Loucy (cell line): ENCODE data around the gene ZFYVE27.

Experiments used
- EZH2phosphoT487 ChIP-seq: fragments of 200-600 bp; IDR thresholded peaks from 2 replicates; pipeline ENCODE4 v1.6.1; 2018; ENCODE audit warnings: antibody characterized with exemption, mild to moderate bottlenecking, moderate library complexity, borderline replicate concordance
- TF ChIP-seq, protein P1 (sequence below): fragments of 200-600 bp; sonication (generic); conservative IDR thresholded peaks from 2 replicates; pipeline ENCODE4 v1.5.1; 2014; ENCODE audit warnings: mild to moderate bottlenecking, antibody characterized with exemption, low read length

GRCh38 chr10:97773096-97773495 lies 36.2 kb downstream of the ZFYVE27 start:
- TF ChIP-seq, protein P1, sequence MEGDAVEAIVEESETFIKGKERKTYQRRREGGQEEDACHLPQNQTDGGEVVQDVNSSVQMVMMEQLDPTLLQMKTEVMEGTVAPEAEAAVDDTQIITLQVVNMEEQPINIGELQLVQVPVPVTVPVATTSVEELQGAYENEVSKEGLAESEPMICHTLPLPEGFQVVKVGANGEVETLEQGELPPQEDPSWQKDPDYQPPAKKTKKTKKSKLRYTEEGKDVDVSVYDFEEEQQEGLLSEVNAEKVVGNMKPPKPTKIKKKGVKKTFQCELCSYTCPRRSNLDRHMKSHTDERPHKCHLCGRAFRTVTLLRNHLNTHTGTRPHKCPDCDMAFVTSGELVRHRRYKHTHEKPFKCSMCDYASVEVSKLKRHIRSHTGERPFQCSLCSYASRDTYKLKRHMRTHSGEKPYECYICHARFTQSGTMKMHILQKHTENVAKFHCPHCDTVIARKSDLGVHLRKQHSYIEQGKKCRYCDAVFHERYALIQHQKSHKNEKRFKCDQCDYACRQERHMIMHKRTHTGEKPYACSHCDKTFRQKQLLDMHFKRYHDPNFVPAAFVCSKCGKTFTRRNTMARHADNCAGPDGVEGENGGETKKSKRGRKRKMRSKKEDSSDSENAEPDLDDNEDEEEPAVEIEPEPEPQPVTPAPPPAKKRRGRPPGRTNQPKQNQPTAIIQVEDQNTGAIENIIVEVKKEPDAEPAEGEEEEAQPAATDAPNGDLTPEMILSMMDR = no peak
- TF ChIP-seq EZH2phosphoT487 = no peak
